Measurements from ENCODE around the gene OR13J1.

- TF ChIP-seq CTCF (IDR thresholded peaks at IDR 0.05; ENCODE audit: insufficient read depth, low read length, poor library complexity, severe bottlenecking) (no peak), EZH2phosphoT487 (conservative IDR thresholded peaks at IDR 0.05; ENCODE audit: low read length) (no peak)
Measured at GRCh38 chr9:35896570-35896969, 26.4 kb upstream of the OR13J1 start.

Measured in SU-DHL-6 (cell line).